ENCODE results near the gene ITPK1. TPM values are rescaled to one million over a fixed set of nuclear protein-coding genes. Genes with fewer than 3 reads are reported as not detected.

Gene ITPK1
- total RNA-seq, 4 donors from 2014 or later = 108 to 221 (median 138) TPM

GRCh38 chr14:93002049-93002448, 113.7 kb downstream of the ITPK1 start:
- H3K27ac ChIP-seq (replicated peaks in 1 of 4) = no peak overlapping the region
- peaks cover 50 to 93% (median 79%) of the 10 kb centered on the region in 4 donors for H3K4me1 ChIP-seq
- 99% methylated on average over 6 of the region's 6 CpGs for WGBS

GRCh38 chr14:92998946-92999345, 116.8 kb downstream of the ITPK1 start:
- 88% methylated on average over 10 of the region's 10 CpGs for WGBS
- Histone ChIP-seq H3K36me3 (peaks cover 0 to 9% (median 2%) of the 10 kb centered on the region in 4 donors), H3K9me3 (no peaks in the 10 kb centered on the region), H3K4me3 (no peak overlapping the region), H3K4me1 (peaks cover 34 to 93% (median 79%) of the 10 kb centered on the region in 4 donors), H3K27me3 (no peaks in the 10 kb centered on the region), H3K27ac (replicated peaks in 1 of 4) (peak overlapping the region in 1 of 4 donors; percentile 19)
- no peak for DNase-seq (ENCODE audit: extremely low spot score)
- TF ChIP-seq EP300 (IDR thresholded peaks at IDR 0.05) (no peak), POLR2A (IDR thresholded peaks at IDR 0.05; ENCODE audit: low read depth) (no peak), POLR2AphosphoS5 (IDR thresholded peaks at IDR 0.05) (no peak), CTCF (IDR thresholded peaks at IDR 0.05) (no peak)
- intact Hi-C loops (cut with DNase I) = no loop called here

More at GRCh38 chr14:93002049-93002448, 113.7 kb downstream of the ITPK1 start:
- intact Hi-C loops (cut with DNase I) = no loop called here
- Histone ChIP-seq H3K9me3 (no peaks in the 10 kb centered on the region), H3K36me3 (peaks cover 0 to 2% (median 0%) of the 10 kb centered on the region in 4 donors), H3K27me3 (no peaks in the 10 kb centered on the region), H3K4me3 (no peak overlapping the region)
- TF ChIP-seq CTCF (IDR thresholded peaks at IDR 0.05) = no peak
- no peak for DNase-seq (ENCODE audit: extremely low spot score)

GRCh38 chr14:92997343-92998061, 118.2 kb downstream of the ITPK1 start:
- H3K4me1 ChIP-seq = peaks cover 47 to 93% (median 80%) of the 10 kb centered on the region in 4 donors

GRCh38 chr14:92995620-92996019, 120.1 kb downstream of the ITPK1 start:
- TF ChIP-seq POLR2AphosphoS5 (IDR thresholded peaks at IDR 0.05) = no peak
- no peak for TF ChIP-seq CTCF (IDR thresholded peaks at IDR 0.05)
- TF ChIP-seq EP300 (IDR thresholded peaks at IDR 0.05) = no peak
- TF ChIP-seq POLR2A (IDR thresholded peaks at IDR 0.05; ENCODE audit: low read depth) = no peak
- H3K36me3 ChIP-seq = peaks cover 0 to 26% (median 11%) of the 10 kb centered on the region in 4 donors
- H3K9me3 ChIP-seq = no peaks in the 10 kb centered on the region
- DNase-seq (ENCODE audit: extremely low spot score) = no peak
- peaks cover 66 to 100% (median 97%) of the 10 kb centered on the region in 4 donors for H3K4me1 ChIP-seq
- WGBS = 91% methylated on average over 8 of the region's 9 CpGs
- H3K4me3 ChIP-seq = no peak overlapping the region
- no peaks in the 10 kb centered on the region for H3K27me3 ChIP-seq
- peak overlapping the region; percentile 77 to 83 (median 80) for H3K27ac ChIP-seq (replicated peaks in 1 of 4)
- intact Hi-C loops (cut with DNase I) = no loop called here

More at GRCh38 chr14:92997343-92998061, 118.2 kb downstream of the ITPK1 start:
- no peaks in the 10 kb centered on the region for H3K9me3 ChIP-seq
- peak overlapping the region; percentile 32 to 67 (median 44) for H3K27ac ChIP-seq (replicated peaks in 1 of 4)
- no peak for DNase-seq (ENCODE audit: extremely low spot score)
- H3K4me3 ChIP-seq = no peak overlapping the region
- intact Hi-C loops (cut with DNase I) = no loop called here
- TF ChIP-seq CTCF (IDR thresholded peaks at IDR 0.05) = no peak
- H3K36me3 ChIP-seq = peaks cover 0 to 24% (median 9%) of the 10 kb centered on the region in 4 donors
- no peaks in the 10 kb centered on the region for H3K27me3 ChIP-seq
- WGBS = 69% methylated on average over 13 of the region's 14 CpGs

All from esophagus muscularis mucosa (tissue), 4 donors.